K562 (cell line): ENCODE results near the gene LECT2. TPM values are rescaled to one million over a fixed set of nuclear protein-coding genes. Genes with fewer than 3 reads are reported as not detected.
A peak's percentile ranks its signal among the peaks of the same experiment; 100 is the strongest.

ENCODE experiments used
- ATAC-seq: fragments of 200-7000 bp; cut with Tn5 transposase; 3 replicates; pipeline ENCODE4 v1.9.1; 2020; ENCODE audit warnings: moderate library complexity
- BruUV-seq: library from RNA; stranded (reverse); fragments of 400-500 nt; replicated peaks from 2 replicates; lab custom pipeline; 2021; lab: Mats Ljungman, UMichigan
- CTCF ChIA-PET: fragments of 300-600 bp; formaldehyde crosslinking; extraction: SDS; loops from one replicate; lab custom pipeline; 2021; ENCODE audit warnings: low intra/inter-chr PET ratio; lab: Yijun Ruan, JAX
- POLR2A ChIA-PET: fragments of 300-600, 350-650 bp; sonication (Branson Sonifier 250); formaldehyde crosslinking; extraction: SDS; loops from one replicate; lab custom pipeline; 2021; ENCODE audit warnings: antibody characterized with exemption, inconsistent platforms; lab: Yijun Ruan, JAX
- DNase-seq, 4 experiments: peaks; one replicate each; pipeline versions ENCODE4 v3.0.0 to v3.0.0-alpha.2; 2011 to 2018; ENCODE audit warnings: low spot score in 3 of 4, mixed read lengths in 3 of 4; ENCODE audit errors: extremely low read depth in 1 of 4
- FAIRE-seq: peaks from 2 replicates; lab custom pipeline; 2011; peaks lifted over from hg19 to GRCh38; lab: Jason Lieb, UNC
- H2AFZ ChIP-seq: 2 replicates; pipeline ENCODE4 v1.6.0; 2011; ENCODE audit warnings: low read depth, low read length, control low read depth, inconsistent platforms
- H3K27ac ChIP-seq: fragments of 200-600 bp; 3 replicates; pipeline ENCODE4 v1.8.0; 2011; ENCODE audit warnings: low read depth, mild to moderate bottlenecking, control low read depth, inconsistent platforms, low read length, moderate library complexity, mixed read lengths; ENCODE audit errors: extremely low read depth
- H3K27me3 ChIP-seq, 2 experiments: fragments of 300-600 bp in 1 of 2; 2 replicates in 1 of 2; 3 replicates in 1 of 2; pipeline versions ENCODE4 v1.6.0 to v1.8.0; 2011; ENCODE audit warnings: inconsistent platforms in 2 of 2, low read length in 2 of 2, mild to moderate bottlenecking in 1 of 2, mixed read lengths in 1 of 2, moderate library complexity in 1 of 2; ENCODE audit not compliant: control insufficient read depth in 2 of 2, insufficient read depth in 2 of 2
- H3K36me3 ChIP-seq: fragments of 300-600 bp; 3 replicates; pipeline ENCODE4 v1.8.0; 2011; ENCODE audit warnings: mild to moderate bottlenecking, low read length, inconsistent platforms; ENCODE audit not compliant: control insufficient read depth, insufficient read depth
- H3K4me1 ChIP-seq, 2 experiments: fragments of 200-600 bp in 1 of 2; replicated peaks in 1 of 2; 2 replicates in 1 of 2; 3 replicates in 1 of 2; pipeline versions ENCODE4 v1.5.1 to v1.8.0; 2011; ENCODE audit warnings: inconsistent platforms in 2 of 2, low read length in 2 of 2, mild to moderate bottlenecking in 1 of 2, mixed read lengths in 1 of 2, moderate library complexity in 1 of 2; ENCODE audit not compliant: control insufficient read depth in 2 of 2, insufficient read depth in 2 of 2
- H3K4me2 ChIP-seq: 2 replicates; pipeline ENCODE4 v1.6.1; 2011; ENCODE audit warnings: low read length, control low read depth, inconsistent platforms, mixed read lengths; ENCODE audit not compliant: insufficient read depth
- H3K4me3 ChIP-seq: fragments of 200-600 bp; sonication (generic), shearing (Covaris generic); 2 replicates; pipeline ENCODE4 v1.5.1; 2016; ENCODE audit warnings: control low read depth, inconsistent platforms
- H3K79me2 ChIP-seq: fragments of 200-600 bp; 3 replicates; pipeline ENCODE4 v1.8.0; 2011; ENCODE audit warnings: low read length, inconsistent platforms; ENCODE audit not compliant: control insufficient read depth, insufficient read depth
- H3K9ac ChIP-seq, 2 experiments: 2 replicates each; pipeline versions ENCODE4 v1.6.0 to v1.6.1; 2011; ENCODE audit warnings: low read depth in 2 of 2, low read length in 2 of 2, control low read depth in 1 of 2, inconsistent platforms in 1 of 2, mild to moderate bottlenecking in 1 of 2, mixed read lengths in 1 of 2; ENCODE audit not compliant: insufficient read depth in 1 of 2
- H3K9me1 ChIP-seq: one replicate; pipeline ENCODE4 v1.6.0; 2011; ENCODE audit warnings: inconsistent platforms, mild to moderate bottlenecking, low read length, moderate library complexity; ENCODE audit not compliant: control insufficient read depth, insufficient read depth
- H3K9me3 ChIP-seq: replicated peaks from 2 replicates; pipeline ENCODE4 v1.5.1; 2011; ENCODE audit warnings: low read depth, low read length, inconsistent platforms; ENCODE audit not compliant: control insufficient read depth, insufficient read depth
- H4K20me1 ChIP-seq: replicated peaks from 2 replicates; pipeline ENCODE4 v1.6.1; 2011; ENCODE audit warnings: low read length, inconsistent platforms, mixed read lengths; ENCODE audit not compliant: control insufficient read depth, insufficient read depth
- C11orf30 ChIP-seq: fragments of 450-650 bp; IDR thresholded peaks from 2 replicates; pipeline ENCODE4 v1.6.1; 2016; ENCODE audit warnings: low read depth, mild to moderate bottlenecking
- ILF3 ChIP-seq: fragments of 450-650 bp; IDR thresholded peaks from 2 replicates; pipeline ENCODE4 v1.6.1; 2018; ENCODE audit warnings: antibody characterized with exemption, mild to moderate bottlenecking, moderate library complexity, borderline replicate concordance
- MAFF ChIP-seq: IDR thresholded peaks from 2 replicates; pipeline ENCODE4 v1.6.1; 2012; ENCODE audit warnings: low read length, improper control_type of control experiment
- MAFG ChIP-seq: fragments of 450-650 bp; conservative IDR thresholded peaks from 2 replicates; pipeline ENCODE4 v1.6.1; 2016; ENCODE audit warnings: missing genetic modification characterization, missing compliant biosample characterization
- MAFK ChIP-seq: IDR thresholded peaks from 2 replicates; pipeline ENCODE4 v1.6.1; 2011; ENCODE audit warnings: low read length, improper control_type of control experiment
- NFATC3 ChIP-seq: fragments of 450-650 bp; IDR thresholded peaks from 2 replicates; pipeline ENCODE4 v1.6.1; 2017; ENCODE audit warnings: mild to moderate bottlenecking
- ZNF316 ChIP-seq: fragments of 450-650 bp; IDR thresholded peaks from 2 replicates; pipeline ENCODE4 v1.6.1; 2016
- ZNF395 ChIP-seq: fragments of 200-800 bp; sonication (Bioruptor generic); IDR thresholded peaks from 2 replicates; pipeline ENCODE4 v1.6.1; 2017; ENCODE audit warnings: missing genetic modification characterization, missing compliant biosample characterization
- WGBS: fragments of 100-300 bp; shearing (Covaris generic); methylation state at CpG from one replicate; pipeline ENCODE4 v1.1.6; 2016; ENCODE audit warnings: low coverage, mixed read lengths; ENCODE audit not compliant: insufficient coverage; ENCODE audit errors: missing lambda C conversion rate; 5-methylcytosine and 5-hydroxymethylcytosine counted together
- in situ Hi-C: fragments of 300-500 bp; cut with MboI; formaldehyde crosslinking; loops from 4 replicates; pipeline ENCODE4 v1.15.0; 2018; ENCODE audit warnings: inconsistent platforms, mixed read lengths
- intact Hi-C: fragments of 100-400 bp; cut with micrococcal nuclease; formaldehyde crosslinking; loops from 2 replicates; pipeline ENCODE4 v1.14.2; 2022
- polyA plus RNA-seq, 8 experiments: library from polyadenylated mRNA; depleted of rRNA in 4 of 8; stranded (reverse) in 5 of 8; unstranded in 3 of 8; fragments of >200 nt; fragmentation: Nextera tagmentation in 2 of 8; fragmentation: Illumina TruSeq in 1 of 8; extraction: Ambion mirVana in 2 of 8; extraction: Trizol in 1 of 8; gene quantifications; 2 replicates each; pipeline versions ENCODE4 v1.2.1 to v1.2.3, GENCODE V29; 2011 to 2014; ENCODE audit warnings: inconsistent platforms in 1 of 8, missing spikeins in 1 of 8
- total RNA-seq, 7 experiments: library from RNA; depleted of rRNA in 6 of 7; stranded (reverse); fragments of >200 nt in 6 of 7; fragmentation: Illumina TruSeq in 2 of 7; extraction: Trizol in 2 of 7; gene quantifications; 2 replicates each; pipeline versions ENCODE4 v1.2.1 to v1.2.3, GENCODE V29; 2011 to 2021; ENCODE audit warnings: low replicate concordance in 1 of 7
- TF ChIP-seq, protein P1 (sequence below): sonication (generic); formaldehyde crosslinking; IDR thresholded peaks from 2 replicates; pipeline ENCODE4 v1.8.1; 2023; ENCODE audit warnings: mild to moderate bottlenecking, missing genetic modification reagents, moderate library complexity
- TF ChIP-seq, protein P2 (sequence below), 2 experiments: fragments of 450-650 bp in 1 of 2; IDR thresholded peaks; 2 replicates each; pipeline ENCODE4 v1.6.1; 2011 to 2017; ENCODE audit warnings: low read depth in 2 of 2, antibody characterized with exemption in 1 of 2, borderline replicate concordance in 1 of 2, low read length in 1 of 2, mild to moderate bottlenecking in 1 of 2, mixed read lengths in 1 of 2; ENCODE audit not compliant: control insufficient read depth in 1 of 2

The LECT2 gene
- total and polyA plus RNA-seq, 9 of the 15 experiments (the other 6 are each of a cell fraction or from before 2014, with no cell fraction given) = not detected

DNA sequence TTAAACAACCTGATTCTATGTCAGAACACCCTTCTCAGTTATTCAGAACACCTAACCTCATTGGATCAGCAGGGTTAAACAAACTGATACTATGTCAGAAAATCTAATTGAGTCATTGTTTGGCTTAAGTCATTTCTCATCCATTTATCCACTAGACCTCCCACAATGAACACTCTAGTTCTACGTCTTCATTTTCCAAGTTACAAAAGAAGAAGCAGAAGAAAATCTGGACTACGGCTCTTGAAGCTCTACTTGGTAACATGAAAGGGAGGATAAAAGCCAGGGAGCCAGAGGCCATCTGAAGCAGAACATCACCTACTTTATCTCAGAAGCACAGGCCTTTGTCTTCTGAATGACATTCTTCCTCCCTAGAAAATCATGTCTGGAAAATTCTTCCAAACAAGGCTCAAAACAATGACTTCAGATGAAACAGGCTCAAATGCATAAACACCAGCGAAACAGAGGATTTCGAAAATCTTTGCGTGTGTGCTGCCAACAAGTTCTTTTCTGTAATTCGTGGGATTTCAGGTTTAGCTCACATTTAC is 38.6 kb upstream of the LECT2 start (continued):
- TF ChIP-seq, protein P1, sequence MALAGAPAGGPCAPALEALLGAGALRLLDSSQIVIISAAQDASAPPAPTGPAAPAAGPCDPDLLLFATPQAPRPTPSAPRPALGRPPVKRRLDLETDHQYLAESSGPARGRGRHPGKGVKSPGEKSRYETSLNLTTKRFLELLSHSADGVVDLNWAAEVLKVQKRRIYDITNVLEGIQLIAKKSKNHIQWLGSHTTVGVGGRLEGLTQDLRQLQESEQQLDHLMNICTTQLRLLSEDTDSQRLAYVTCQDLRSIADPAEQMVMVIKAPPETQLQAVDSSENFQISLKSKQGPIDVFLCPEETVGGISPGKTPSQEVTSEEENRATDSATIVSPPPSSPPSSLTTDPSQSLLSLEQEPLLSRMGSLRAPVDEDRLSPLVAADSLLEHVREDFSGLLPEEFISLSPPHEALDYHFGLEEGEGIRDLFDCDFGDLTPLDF = no peak
- no peak for TF ChIP-seq NFATC3
- no peak for TF ChIP-seq ILF3

GRCh38 chr5:135991429-135991828 is 36.6 kb upstream of the LECT2 start:
- ChIA-PET POLR2A (no interaction called here), CTCF (no interaction called here)
- no peaks in the 10 kb centered on the region for H3K9me3 ChIP-seq
- no peak overlapping the region for H3K4me3 ChIP-seq
- H3K36me3 ChIP-seq = no peaks in the 10 kb centered on the region
- no peak for FAIRE-seq
- no peak overlapping the region for H3K4me2 ChIP-seq
- no peak overlapping the region for H3K9ac ChIP-seq
- intact Hi-C loops = no loop called here
- H4K20me1 ChIP-seq = no peaks in the 10 kb centered on the region
- no peak overlapping the region for H2AFZ ChIP-seq
- no peak for ATAC-seq
- no peak for TF ChIP-seq ZNF395 (CRISPR knock-in tag)
- peak; percentile 44; the same call in 1 of the 2 replicates for TF ChIP-seq MAFK
- TF ChIP-seq MAFG (tag) = peak; percentile 64
- peak; percentile 59 for TF ChIP-seq MAFF
- TF ChIP-seq ZNF316 = peak; percentile 70
- TF ChIP-seq, protein P2, sequence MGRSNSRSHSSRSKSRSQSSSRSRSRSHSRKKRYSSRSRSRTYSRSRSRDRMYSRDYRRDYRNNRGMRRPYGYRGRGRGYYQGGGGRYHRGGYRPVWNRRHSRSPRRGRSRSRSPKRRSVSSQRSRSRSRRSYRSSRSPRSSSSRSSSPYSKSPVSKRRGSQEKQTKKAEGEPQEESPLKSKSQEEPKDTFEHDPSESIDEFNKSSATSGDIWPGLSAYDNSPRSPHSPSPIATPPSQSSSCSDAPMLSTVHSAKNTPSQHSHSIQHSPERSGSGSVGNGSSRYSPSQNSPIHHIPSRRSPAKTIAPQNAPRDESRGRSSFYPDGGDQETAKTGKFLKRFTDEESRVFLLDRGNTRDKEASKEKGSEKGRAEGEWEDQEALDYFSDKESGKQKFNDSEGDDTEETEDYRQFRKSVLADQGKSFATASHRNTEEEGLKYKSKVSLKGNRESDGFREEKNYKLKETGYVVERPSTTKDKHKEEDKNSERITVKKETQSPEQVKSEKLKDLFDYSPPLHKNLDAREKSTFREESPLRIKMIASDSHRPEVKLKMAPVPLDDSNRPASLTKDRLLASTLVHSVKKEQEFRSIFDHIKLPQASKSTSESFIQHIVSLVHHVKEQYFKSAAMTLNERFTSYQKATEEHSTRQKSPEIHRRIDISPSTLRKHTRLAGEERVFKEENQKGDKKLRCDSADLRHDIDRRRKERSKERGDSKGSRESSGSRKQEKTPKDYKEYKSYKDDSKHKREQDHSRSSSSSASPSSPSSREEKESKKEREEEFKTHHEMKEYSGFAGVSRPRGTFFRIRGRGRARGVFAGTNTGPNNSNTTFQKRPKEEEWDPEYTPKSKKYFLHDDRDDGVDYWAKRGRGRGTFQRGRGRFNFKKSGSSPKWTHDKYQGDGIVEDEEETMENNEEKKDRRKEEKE (IDR thresholded peaks at IDR 0.05; ENCODE audit: borderline replicate concordance in 1 of 2, control insufficient read depth in 1 of 2, low read depth in 2 of 2, low read length in 1 of 2) = no peak
- peak; percentile 42; the same call in 1 of the 2 replicates for TF ChIP-seq C11orf30
- no peaks in the 10 kb centered on the region for H3K79me2 ChIP-seq
- no peaks in the 10 kb centered on the region for H3K9me1 ChIP-seq
- WGBS = 20% methylated on average over 6 of the region's 6 CpGs
- H3K27ac ChIP-seq = no peak overlapping the region
- no TSS peak for BruUV-seq
- H3K27me3 ChIP-seq = peaks cover 3 to 26% of the 10 kb centered on the region in 2 experiments; a peak in 4 of 5 replicates
- peaks cover 0 to 5% of the 10 kb centered on the region in 2 experiments; a peak in 1 of 5 replicates for H3K4me1 ChIP-seq
- in situ Hi-C loops = no loop called here
- DNase-seq = no peak
